SK-N-SH treated with all-trans-retinoic acid at 6 μM for 48 hours (cell line): ENCODE measurements around the gene PRDM15.

Source experiments
- ATAC-seq: fragments of 200-7000 bp; cut with Tn5 transposase; 3 replicates; pipeline ENCODE4 v1.9.1; 2020; ENCODE audit warnings: mild to moderate bottlenecking, moderate library complexity
- ARNTL ChIP-seq: fragments of 450-650 bp; formaldehyde crosslinking; IDR thresholded peaks from 2 replicates; pipeline ENCODE4 v1.5.0; 2020; ENCODE audit warnings: low read depth, mild to moderate bottlenecking, moderate library complexity, borderline replicate concordance
- BACH2 ChIP-seq: fragments of 250-450 bp; sonication (Bioruptor Pico); IDR thresholded peaks from 2 replicates; pipeline ENCODE4 v1.9.0; 2021; ENCODE audit warnings: mild to moderate bottlenecking, borderline replicate concordance
- CSRNP3 ChIP-seq: fragments of 250-450 bp; sonication (Bioruptor Pico); IDR thresholded peaks from 2 replicates; pipeline ENCODE4 v1.5.1; 2021; ENCODE audit warnings: mild to moderate bottlenecking, moderate library complexity
- ESRRG ChIP-seq: fragments of 250-450 bp; sonication (Bioruptor Pico); IDR thresholded peaks from 2 replicates; pipeline ENCODE4 v1.6.1; 2021; ENCODE audit warnings: mild to moderate bottlenecking
- GLIS3 ChIP-seq: fragments of 250-450 bp; sonication (Bioruptor Pico); IDR thresholded peaks from 2 replicates; pipeline ENCODE4 v1.5.0; 2020; ENCODE audit warnings: mild to moderate bottlenecking, moderate library complexity
- ISL1 ChIP-seq: fragments of 250-450 bp; sonication (Bioruptor Pico); IDR thresholded peaks from 2 replicates; pipeline ENCODE4 v2.1.2; 2022; ENCODE audit warnings: mild to moderate bottlenecking, moderate library complexity
- OSR1 ChIP-seq: fragments of 250-450 bp; sonication (Bioruptor Pico); IDR thresholded peaks from 2 replicates; pipeline ENCODE4 v1.8.0; 2022; ENCODE audit warnings: moderate library complexity, mild to moderate bottlenecking, inconsistent platforms
- POU6F1 ChIP-seq: fragments of 250-450 bp; sonication (Bioruptor Pico); IDR thresholded peaks from 2 replicates; pipeline ENCODE4 v1.8.0; 2021; ENCODE audit warnings: low read depth, mild to moderate bottlenecking, moderate library complexity, borderline replicate concordance
- PPARA ChIP-seq: fragments of 250-450 bp; sonication (Bioruptor Pico); IDR thresholded peaks from 2 replicates; pipeline ENCODE4 v1.5.0; 2020; ENCODE audit warnings: mild to moderate bottlenecking, borderline replicate concordance
- RARB ChIP-seq: fragments of 250-450 bp; sonication (Bioruptor Pico); IDR thresholded peaks from 2 replicates; pipeline ENCODE4 v1.8.0; 2021; ENCODE audit warnings: mild to moderate bottlenecking, moderate library complexity
- SNAI2 ChIP-seq: fragments of 250-450 bp; sonication (Bioruptor Pico); IDR thresholded peaks from 2 replicates; pipeline ENCODE4 v1.5.0; 2020; ENCODE audit warnings: mild to moderate bottlenecking, moderate library complexity
- TCF4 ChIP-seq: fragments of 250-450 bp; sonication (Bioruptor Pico); IDR thresholded peaks from 2 replicates; pipeline ENCODE4 v1.8.0; 2021; ENCODE audit warnings: mild to moderate bottlenecking, moderate library complexity, borderline replicate concordance
- TSHZ2 ChIP-seq: fragments of 250-450 bp; sonication (Bioruptor Pico); IDR thresholded peaks from 2 replicates; pipeline ENCODE4 v1.5.0; 2020; ENCODE audit warnings: mild to moderate bottlenecking, moderate library complexity
- ZFP3 ChIP-seq: fragments of 250-450 bp; sonication (Bioruptor Pico); IDR thresholded peaks from 2 replicates; pipeline ENCODE4 v1.5.0; 2020; ENCODE audit warnings: mild to moderate bottlenecking, moderate library complexity
- ZFP30 ChIP-seq: fragments of 450-650 bp; formaldehyde crosslinking; IDR thresholded peaks from 2 replicates; pipeline ENCODE4 v1.5.0; 2022; ENCODE audit warnings: mild to moderate bottlenecking, moderate library complexity
- ZNF565 ChIP-seq: fragments of 450-650 bp; formaldehyde crosslinking; conservative IDR thresholded peaks from 2 replicates; pipeline ENCODE4 v1.5.0; 2020; ENCODE audit warnings: low read depth, mild to moderate bottlenecking, moderate library complexity
- ZNF70 ChIP-seq: fragments of 450-650 bp; formaldehyde crosslinking; IDR thresholded peaks from 2 replicates; pipeline ENCODE4 v1.5.0; 2020; ENCODE audit warnings: mild to moderate bottlenecking, moderate library complexity
- ZNF8 ChIP-seq: fragments of 450-650 bp; formaldehyde crosslinking; IDR thresholded peaks from 2 replicates; pipeline ENCODE4 v1.5.0; 2020; ENCODE audit warnings: mild to moderate bottlenecking, moderate library complexity
- TF ChIP-seq, protein P1 (sequence below): fragments of 250-450 bp; sonication (Bioruptor Pico); IDR thresholded peaks from 2 replicates; pipeline ENCODE4 v1.5.1; 2020; ENCODE audit warnings: low read depth, mild to moderate bottlenecking, moderate library complexity

The PRDM15 gene

DNA sequence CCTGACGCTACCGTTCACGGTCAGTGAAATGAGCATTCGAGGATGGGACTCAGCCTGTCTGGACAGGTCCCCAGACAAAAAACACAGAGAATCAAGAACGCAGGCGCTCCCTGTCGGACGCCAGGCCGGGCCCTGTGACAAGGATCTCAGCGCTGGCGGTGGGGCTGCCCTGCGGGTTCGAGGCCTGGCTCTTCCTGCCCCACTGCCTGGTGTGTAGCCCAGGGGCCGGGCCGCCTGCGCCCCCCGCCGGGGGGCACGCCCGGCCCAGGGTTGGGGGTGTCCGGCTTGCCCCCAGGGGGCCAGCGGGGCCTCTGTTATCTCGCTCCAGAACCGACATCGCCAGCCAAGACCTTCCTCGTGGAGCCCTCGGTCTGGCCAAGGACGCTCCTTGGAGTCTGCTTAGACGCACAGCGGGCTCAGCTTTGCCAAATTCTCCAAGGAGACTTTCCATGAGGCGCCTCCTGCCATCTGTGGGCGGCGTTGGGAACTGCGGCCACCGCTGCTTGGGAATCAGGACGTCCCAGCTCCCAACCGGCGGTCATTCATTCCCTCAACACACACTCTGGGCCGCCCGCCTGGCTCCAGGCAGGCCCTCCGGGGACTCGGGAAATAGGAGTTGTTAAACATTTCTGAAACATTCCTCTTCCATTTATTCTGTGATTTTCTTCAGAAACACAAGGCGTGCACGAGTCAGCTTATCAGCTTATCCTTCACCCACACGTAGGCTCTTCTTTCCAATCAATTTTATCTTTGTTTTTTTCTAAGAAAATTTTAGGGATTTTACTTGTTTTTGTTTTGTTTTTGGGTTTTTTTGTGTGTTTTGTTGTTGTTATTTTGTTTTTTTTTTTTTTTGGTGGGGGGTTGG, 101.0 kb downstream of the PRDM15 start:
- ATAC-seq, result peak; percentile 95
- TF ChIP-seq TCF4 (CRISPR knock-in tag), result no peak
- TF ChIP-seq ISL1 (CRISPR knock-in tag), result no peak
- TF ChIP-seq ARNTL (CRISPR knock-in tag), result no peak
- TF ChIP-seq OSR1 (CRISPR knock-in tag), result no peak
- TF ChIP-seq, protein P1, sequence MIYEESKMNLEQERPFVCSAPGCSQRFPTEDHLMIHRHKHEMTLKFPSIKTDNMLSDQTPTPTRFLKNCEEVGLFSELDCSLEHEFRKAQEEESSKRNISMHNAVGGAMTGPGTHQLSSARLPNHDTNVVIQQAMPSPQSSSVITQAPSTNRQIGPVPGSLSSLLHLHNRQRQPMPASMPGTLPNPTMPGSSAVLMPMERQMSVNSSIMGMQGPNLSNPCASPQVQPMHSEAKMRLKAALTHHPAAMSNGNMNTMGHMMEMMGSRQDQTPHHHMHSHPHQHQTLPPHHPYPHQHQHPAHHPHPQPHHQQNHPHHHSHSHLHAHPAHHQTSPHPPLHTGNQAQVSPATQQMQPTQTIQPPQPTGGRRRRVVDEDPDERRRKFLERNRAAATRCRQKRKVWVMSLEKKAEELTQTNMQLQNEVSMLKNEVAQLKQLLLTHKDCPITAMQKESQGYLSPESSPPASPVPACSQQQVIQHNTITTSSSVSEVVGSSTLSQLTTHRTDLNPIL (CRISPR knock-in tag), result no peak
- TF ChIP-seq ZFP3 (CRISPR knock-in tag), result no peak

DNA sequence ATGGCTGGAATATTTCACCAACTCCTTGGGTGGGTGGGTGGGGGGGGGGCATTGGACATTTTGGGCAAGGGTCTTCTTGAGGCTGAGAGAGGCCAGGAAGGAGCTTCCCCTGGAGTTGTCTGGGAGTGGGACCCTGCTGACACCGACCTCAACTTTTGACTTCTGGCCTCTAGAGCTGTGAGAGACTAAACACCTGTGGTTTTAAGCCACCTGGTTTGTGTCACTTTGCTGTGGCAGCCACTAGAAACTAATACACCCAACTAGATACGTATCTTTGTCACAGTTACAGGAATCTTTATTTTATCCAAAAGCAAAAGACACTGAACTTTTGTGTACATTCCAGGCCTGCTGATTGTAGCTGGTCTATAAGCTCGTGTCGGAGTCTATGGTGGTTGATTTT, 102.4 kb downstream of the PRDM15 start:
- no peak for ATAC-seq
- TF ChIP-seq, protein P1 (CRISPR knock-in tag), result no peak

- ATAC-seq, result no peak
- TF ChIP-seq RARB (CRISPR knock-in tag), result no peak
- TF ChIP-seq POU6F1 (CRISPR knock-in tag), result no peak
- no peak for TF ChIP-seq SNAI2 (CRISPR knock-in tag)
- TF ChIP-seq ESRRG (CRISPR knock-in tag), result no peak
- TF ChIP-seq ZFP30, result no peak
- TF ChIP-seq CSRNP3 (CRISPR knock-in tag), result no peak
- no peak for TF ChIP-seq PPARA (CRISPR knock-in tag)
- no peak for TF ChIP-seq TCF4 (CRISPR knock-in tag)
- no peak for TF ChIP-seq ZNF8 (CRISPR knock-in tag)
- no peak for TF ChIP-seq ZFP3 (CRISPR knock-in tag)
- TF ChIP-seq ZNF565, result no peak
- no peak for TF ChIP-seq GLIS3 (CRISPR knock-in tag)
- TF ChIP-seq ARNTL (CRISPR knock-in tag), result no peak
- TF ChIP-seq ZNF70 (CRISPR knock-in tag), result no peak
- TF ChIP-seq TSHZ2 (CRISPR knock-in tag), result no peak
- no peak for TF ChIP-seq BACH2
Observed at GRCh38 chr21:41775149-41775472, 104.0 kb downstream of the PRDM15 start.
